ENCODE data around the gene LRRC59. TPM values are rescaled to one million over a fixed set of nuclear protein-coding genes. Genes with fewer than 3 reads are reported as not detected.
A peak's percentile ranks its signal among the peaks of the same experiment; 100 is the strongest.

Gene LRRC59
- polyA plus RNA-seq, 1 donor (not counting 4 experiments of a cell fraction or from before 2014, with no cell fraction given), result 152 TPM

- Histone ChIP-seq H3K9me1 (ENCODE audit: control insufficient read depth, extremely low read depth, insufficient read depth, low read length) (no peaks in the 10 kb centered on the region), H3K27me3 (ENCODE audit: control insufficient read depth, extremely low read depth, insufficient read depth, low read length) (no peaks in the 10 kb centered on the region), H3K79me2 (ENCODE audit: control insufficient read depth, insufficient read depth, low read length) (peaks cover 14% of the 10 kb centered on the region), H3K27ac (ENCODE audit: control insufficient read depth, insufficient read depth, low read length) (no peak overlapping the region), H3K9me3 (ENCODE audit: control insufficient read depth, low read depth, low read length) (no peaks in the 10 kb centered on the region), H3K4me2 (ENCODE audit: control insufficient read depth, extremely low read depth, insufficient read depth, low read depth, low read length) (no peak overlapping the region), H4K20me1 (ENCODE audit: control insufficient read depth, extremely low read depth, insufficient read depth, low read length) (no peaks in the 10 kb centered on the region), H3K4me1 (ENCODE audit: control insufficient read depth, extremely low read depth, insufficient read depth, low read length) (peaks cover 46% of the 10 kb centered on the region), H3K4me3 (ENCODE audit: control insufficient read depth in 2 of 3, extremely low read depth in 1 of 3, insufficient read depth in 2 of 3, low read depth in 1 of 3, low read length in 3 of 3) (no peak overlapping the region), H2AFZ (ENCODE audit: control insufficient read depth, low read length) (no peak overlapping the region), H3K36me3 (ENCODE audit: control insufficient read depth in 2 of 2, extremely low read depth in 1 of 2, insufficient read depth in 2 of 2, low read length in 2 of 2) (no peaks in the 10 kb centered on the region), H3K9ac (ENCODE audit: control insufficient read depth, extremely low read depth, insufficient read depth, low read length) (no peak overlapping the region)
- TF ChIP-seq CTCF (optimal IDR thresholded peaks at IDR 0.05 in 1 of 3, IDR thresholded peaks at IDR 0.05 in 1 of 3, conservative IDR thresholded peaks at IDR 0.05 in 1 of 3; ENCODE audit: extremely low read depth in 1 of 3, insufficient read depth in 2 of 3, low read length in 3 of 3) (no peak), EZH2 (IDR thresholded peaks at IDR 0.05; ENCODE audit: low read length) (no peak)
- dilution Hi-C loops (cut with MboI; ENCODE audit: extremely low pct_ligation_motif_present, low sequenced_read_pairs), result no loop called here
- FAIRE-seq (no peak), DNase-seq (ENCODE audit: low read depth, low spot score) (no peak)
These were observed 25.4 kb upstream of the LRRC59 start for GRCh38 chr17:50422738-50423137.

GRCh38 chr17:50421308-50422051 lies 24.2 kb upstream of the LRRC59 start:
- TF ChIP-seq EZH2 (IDR thresholded peaks at IDR 0.05; ENCODE audit: low read length), result no peak
- TF ChIP-seq CTCF (optimal IDR thresholded peaks at IDR 0.05 in 1 of 3, IDR thresholded peaks at IDR 0.05 in 1 of 3, conservative IDR thresholded peaks at IDR 0.05 in 1 of 3; ENCODE audit: extremely low read depth in 1 of 3, insufficient read depth in 2 of 3, low read length in 3 of 3), result no peak
- H3K27me3 ChIP-seq (ENCODE audit: control insufficient read depth, extremely low read depth, insufficient read depth, low read length), result no peaks in the 10 kb centered on the region
- H3K9ac ChIP-seq (ENCODE audit: control insufficient read depth, extremely low read depth, insufficient read depth, low read length), result peak overlapping the region; percentile 2
- FAIRE-seq (no peak), DNase-seq (ENCODE audit: low read depth, low spot score) (no peak)
- H2AFZ ChIP-seq (ENCODE audit: control insufficient read depth, low read length), result peak overlapping the region; percentile 41
- dilution Hi-C loops (cut with MboI; ENCODE audit: extremely low pct_ligation_motif_present, low sequenced_read_pairs), result no loop called here
- no peaks in the 10 kb centered on the region for H4K20me1 ChIP-seq (ENCODE audit: control insufficient read depth, extremely low read depth, insufficient read depth, low read length)
- peaks cover 33% of the 10 kb centered on the region for H3K4me1 ChIP-seq (ENCODE audit: control insufficient read depth, extremely low read depth, insufficient read depth, low read length)
- peaks cover 1% of the 10 kb centered on the region for H3K79me2 ChIP-seq (ENCODE audit: control insufficient read depth, insufficient read depth, low read length)
- H3K9me1 ChIP-seq (ENCODE audit: control insufficient read depth, extremely low read depth, insufficient read depth, low read length), result no peaks in the 10 kb centered on the region
- no peak overlapping the region for H3K27ac ChIP-seq (ENCODE audit: control insufficient read depth, insufficient read depth, low read length)
- H3K4me3 ChIP-seq (ENCODE audit: control insufficient read depth in 2 of 3, extremely low read depth in 1 of 3, insufficient read depth in 2 of 3, low read depth in 1 of 3, low read length in 3 of 3), result peak overlapping the region in 2 of 3 experiments; percentile 44 to 52
- no peaks in the 10 kb centered on the region for H3K9me3 ChIP-seq (ENCODE audit: control insufficient read depth, low read depth, low read length)
- H3K4me2 ChIP-seq (ENCODE audit: control insufficient read depth, extremely low read depth, insufficient read depth, low read depth, low read length), result peak overlapping the region; percentile 25
- H3K36me3 ChIP-seq (ENCODE audit: control insufficient read depth in 2 of 2, extremely low read depth in 1 of 2, insufficient read depth in 2 of 2, low read length in 2 of 2), result no peaks in the 10 kb centered on the region
